ENCODE measurements around the gene MTR. TPM values are rescaled to one million over a fixed set of nuclear protein-coding genes. Genes with fewer than 3 reads are reported as not detected.

MTR gene
- total and polyA plus RNA-seq, 7 donors, result 6.8 to 66.2 (median 51.3) TPM

DNA sequence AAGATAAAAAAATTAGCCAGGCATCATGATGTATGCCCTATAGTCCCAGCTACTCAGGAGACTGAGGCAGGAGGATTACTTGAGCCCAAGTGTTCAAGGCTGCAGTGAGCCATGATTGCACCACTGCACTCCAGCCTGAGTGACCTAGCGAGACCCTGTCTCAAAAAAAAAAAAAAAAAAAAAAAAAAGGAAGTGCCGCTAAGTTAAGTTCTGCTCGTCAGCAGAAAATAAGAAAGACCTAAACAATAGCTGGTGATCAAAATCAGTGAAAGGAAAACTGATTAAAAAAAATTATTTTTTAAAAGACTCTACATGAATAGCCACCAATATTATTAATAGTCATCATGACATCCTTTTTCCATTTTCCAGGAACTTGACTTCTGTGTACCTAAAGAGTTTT lies 44.2 kb upstream of the MTR start:
- DNase-seq (no peak), ATAC-seq (no peak)
- intact Hi-C loops (cut with DNase I), result loop anchor here (10.0 kb wide), 2 partner anchors 84 to 114 kb away; no protein-coding TSS in a partner anchor
- Histone ChIP-seq H3K27me3 (ENCODE audit: insufficient read depth in 3 of 3, low read length in 2 of 3) (no peaks in the 10 kb centered on the region), H3K9me3 (no peaks in the 10 kb centered on the region), H3K27ac (no peak overlapping the region), H3K4me1 (no peaks in the 10 kb centered on the region), H3K4me3 (no peak overlapping the region), H3K36me3 (ENCODE audit: insufficient read depth in 1 of 2, low read depth in 1 of 2) (peaks cover 12 to 97% of the 10 kb centered on the region in 2 donors)
- WGBS, 3 donors, result 66 to 83% (median 68%) methylated on average over 3 of the region's 3 CpGs
- TF ChIP-seq, protein P1, sequence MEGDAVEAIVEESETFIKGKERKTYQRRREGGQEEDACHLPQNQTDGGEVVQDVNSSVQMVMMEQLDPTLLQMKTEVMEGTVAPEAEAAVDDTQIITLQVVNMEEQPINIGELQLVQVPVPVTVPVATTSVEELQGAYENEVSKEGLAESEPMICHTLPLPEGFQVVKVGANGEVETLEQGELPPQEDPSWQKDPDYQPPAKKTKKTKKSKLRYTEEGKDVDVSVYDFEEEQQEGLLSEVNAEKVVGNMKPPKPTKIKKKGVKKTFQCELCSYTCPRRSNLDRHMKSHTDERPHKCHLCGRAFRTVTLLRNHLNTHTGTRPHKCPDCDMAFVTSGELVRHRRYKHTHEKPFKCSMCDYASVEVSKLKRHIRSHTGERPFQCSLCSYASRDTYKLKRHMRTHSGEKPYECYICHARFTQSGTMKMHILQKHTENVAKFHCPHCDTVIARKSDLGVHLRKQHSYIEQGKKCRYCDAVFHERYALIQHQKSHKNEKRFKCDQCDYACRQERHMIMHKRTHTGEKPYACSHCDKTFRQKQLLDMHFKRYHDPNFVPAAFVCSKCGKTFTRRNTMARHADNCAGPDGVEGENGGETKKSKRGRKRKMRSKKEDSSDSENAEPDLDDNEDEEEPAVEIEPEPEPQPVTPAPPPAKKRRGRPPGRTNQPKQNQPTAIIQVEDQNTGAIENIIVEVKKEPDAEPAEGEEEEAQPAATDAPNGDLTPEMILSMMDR (IDR thresholded peaks at IDR 0.05), result no peak

DNA sequence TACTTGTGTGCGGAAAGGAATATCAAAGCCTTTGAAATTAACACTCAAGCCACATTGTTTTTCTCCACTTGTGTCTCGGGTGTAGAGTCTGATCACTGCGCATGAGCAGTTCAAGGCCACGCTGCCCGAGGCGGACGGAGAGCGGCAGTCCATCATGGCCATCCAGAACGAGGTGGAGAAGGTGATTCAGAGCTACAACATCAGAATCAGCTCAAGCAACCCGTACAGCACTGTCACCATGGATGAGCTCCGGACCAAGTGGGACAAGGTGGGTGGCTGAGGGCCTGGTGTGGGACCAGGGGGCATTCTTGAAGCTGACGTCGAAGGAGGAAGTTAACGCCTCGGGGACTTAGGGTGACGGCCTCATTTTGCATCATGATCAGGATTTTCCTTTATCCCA lies 43.7 kb upstream of the MTR start:
- 74 to 76% (median 74%) methylated on average over 16 of the region's 16 CpGs for WGBS, 3 donors
- peaks cover 12 to 92% of the 10 kb centered on the region in 2 donors for H3K36me3 ChIP-seq (ENCODE audit: insufficient read depth in 1 of 2, low read depth in 1 of 2)
- H3K4me1 ChIP-seq, result no peaks in the 10 kb centered on the region
- no peak overlapping the region for H3K4me3 ChIP-seq
- no peaks in the 10 kb centered on the region for H3K27me3 ChIP-seq (ENCODE audit: insufficient read depth in 3 of 3, low read length in 2 of 3)
- no peaks in the 10 kb centered on the region for H3K9me3 ChIP-seq
- intact Hi-C loops (cut with DNase I), result loop anchor here (10.0 kb wide), 2 partner anchors 83 to 113 kb away; no protein-coding TSS in a partner anchor
- DNase-seq (no peak), ATAC-seq (no peak)
- no peak overlapping the region for H3K27ac ChIP-seq
- TF ChIP-seq, protein P1 (IDR thresholded peaks at IDR 0.05), result no peak

DNA sequence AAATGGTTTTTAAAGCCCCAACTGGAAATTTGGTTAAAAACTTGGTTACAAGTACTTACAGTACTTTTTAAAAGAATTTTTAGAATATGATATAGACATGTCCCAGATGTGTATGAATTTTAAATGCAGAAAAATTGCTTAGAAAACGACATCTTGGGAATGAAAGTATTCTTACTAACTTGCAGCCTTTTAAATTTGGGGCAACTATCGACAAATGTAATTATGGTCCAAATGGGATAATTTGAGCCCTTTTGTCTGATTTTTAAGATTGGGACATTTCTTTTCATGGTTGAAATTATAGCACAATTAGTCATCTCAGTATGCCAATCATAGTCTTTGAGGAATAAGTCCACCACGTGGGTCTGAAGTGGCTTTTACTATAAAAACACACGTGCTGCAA lies 43.2 kb upstream of the MTR start:
- no peak overlapping the region for H3K27ac ChIP-seq
- H3K4me1 ChIP-seq, result no peaks in the 10 kb centered on the region
- intact Hi-C loops (cut with DNase I), result loop anchor here (10.0 kb wide), 2 partner anchors 83 to 113 kb away; no protein-coding TSS in a partner anchor

DNA sequence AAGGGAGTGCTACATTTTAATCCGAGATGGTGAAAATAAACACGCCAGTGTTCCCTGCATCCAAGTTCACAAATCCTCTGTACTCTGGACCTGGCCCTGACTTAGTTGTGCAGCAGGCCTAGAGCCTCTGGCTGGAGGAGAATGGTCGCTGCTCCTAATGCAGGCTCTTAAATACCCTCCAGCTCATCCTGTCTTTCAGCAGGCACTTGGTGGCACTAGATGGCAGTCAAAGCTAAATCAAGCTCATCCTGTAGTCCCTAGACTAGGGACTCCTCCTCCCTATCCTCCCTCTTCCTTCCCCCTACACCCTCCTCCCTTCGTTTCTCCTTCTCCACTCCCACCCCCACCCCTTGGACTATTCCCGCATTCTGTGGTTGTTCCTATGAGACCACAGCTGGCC lies 41.6 kb upstream of the MTR start:
- Histone ChIP-seq H3K27me3 (ENCODE audit: insufficient read depth in 3 of 3, low read length in 2 of 3) (no peaks in the 10 kb centered on the region), H3K36me3 (ENCODE audit: insufficient read depth in 1 of 2, low read depth in 1 of 2) (peaks cover 5 to 86% of the 10 kb centered on the region in 2 donors), H3K27ac (no peak overlapping the region), H3K4me1 (no peaks in the 10 kb centered on the region), H3K4me3 (no peak overlapping the region), H3K9me3 (no peaks in the 10 kb centered on the region)
- DNase-seq (no peak), ATAC-seq (peak; percentile 26 to 49 (median 40))
- intact Hi-C loops (cut with DNase I), result loop anchor here (10.0 kb wide), 2 partner anchors 81 to 111 kb away; no protein-coding TSS in a partner anchor
- WGBS, 3 donors, result 45 to 62% (median 51%) methylated on average over 5 of the region's 5 CpGs
- TF ChIP-seq, protein P1 (IDR thresholded peaks at IDR 0.05), result no peak

More for the DNA sequence above, 43.2 kb upstream of the MTR start:
- TF ChIP-seq, protein P1 (IDR thresholded peaks at IDR 0.05), result no peak
- ATAC-seq, result no peak
- no peak for DNase-seq
- WGBS, 3 donors, result 68 to 78% (median 70%) methylated on average over 4 of the region's 4 CpGs
- H3K27me3 ChIP-seq (ENCODE audit: insufficient read depth in 3 of 3, low read length in 2 of 3), result no peaks in the 10 kb centered on the region
- H3K4me3 ChIP-seq, result no peak overlapping the region
- H3K9me3 ChIP-seq, result no peaks in the 10 kb centered on the region
- H3K36me3 ChIP-seq (ENCODE audit: insufficient read depth in 1 of 2, low read depth in 1 of 2), result peaks cover 9 to 87% of the 10 kb centered on the region in 2 donors

DNA sequence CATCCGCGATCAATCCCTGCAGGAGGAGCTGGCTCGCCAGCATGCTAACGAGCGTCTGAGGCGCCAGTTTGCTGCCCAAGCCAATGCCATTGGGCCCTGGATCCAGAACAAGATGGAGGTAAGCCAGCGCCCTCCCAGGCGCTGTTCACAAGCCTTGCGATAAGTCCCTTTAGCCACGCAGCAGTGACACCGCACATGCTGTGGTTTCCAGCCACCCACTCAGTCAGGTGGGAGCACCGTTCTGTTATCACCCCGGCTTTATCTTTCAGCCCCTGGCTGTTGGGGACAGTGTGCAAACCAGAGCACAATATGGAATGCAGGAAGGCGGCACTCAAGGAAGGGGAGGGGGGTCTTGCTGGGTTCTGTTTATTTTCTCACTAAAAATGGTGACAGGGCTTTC lies 41.1 kb upstream of the MTR start:
- 65 to 80% (median 71%) methylated on average over 14 of the region's 14 CpGs for WGBS, 3 donors
- ATAC-seq (peak; percentile 4 to 30 (median 27)), DNase-seq (no peak)
- Histone ChIP-seq H3K4me1 (no peaks in the 10 kb centered on the region), H3K4me3 (no peak overlapping the region), H3K27ac (no peak overlapping the region), H3K9me3 (no peaks in the 10 kb centered on the region), H3K27me3 (ENCODE audit: insufficient read depth in 3 of 3, low read length in 2 of 3) (no peaks in the 10 kb centered on the region), H3K36me3 (ENCODE audit: insufficient read depth in 1 of 2, low read depth in 1 of 2) (peaks cover 2 to 86% of the 10 kb centered on the region in 2 donors)
- TF ChIP-seq, protein P1 (IDR thresholded peaks at IDR 0.05), result no peak
- intact Hi-C loops (cut with DNase I), result loop anchor here (10.0 kb wide), 2 partner anchors 81 to 111 kb away; no protein-coding TSS in a partner anchor
